PC-9 (cell line): ENCODE data around the gene TMPRSS7. TPM values are rescaled to one million over a fixed set of nuclear protein-coding genes. Genes with fewer than 3 reads are reported as not detected.

ENCODE experiments used
- microRNA-seq: library from miRNA; unstranded; fragments of <30 nt; microRNA quantifications from one replicate; pipeline ENCODE4 v1.2.0, GENCODE V29; 2021; ENCODE audit warnings: borderline number of aligned reads, borderline replicate concordance
- total RNA-seq: library from RNA; stranded (reverse); gene quantifications from 2 replicates; pipeline ENCODE4 v1.2.3, GENCODE V29; 2021

Gene TMPRSS7
- total RNA-seq, 1 experiment from 2014 or later: not detected

Small RNA genes within 50 kb of the gene (microRNA-seq; reads per million reads assigned to microRNA genes)
- not detected for gene MIR567

Other genes with a start within 250 kb of the TMPRSS7 start
- gene PHLDB2, start 175.5 kb upstream of the TMPRSS7 start, total RNA-seq: 42.7 and 55.0 TPM in 2 replicates
- 57.4 and 57.6 TPM in 2 replicates for gene ABHD10, start 55.7 kb upstream of the TMPRSS7 start, total RNA-seq
- not detected in 2 replicates for gene TAGLN3, start 35.8 kb upstream of the TMPRSS7 start, total RNA-seq
- 7.5 and 9.9 TPM in 2 replicates for gene C3orf52, start 51.7 kb downstream of the TMPRSS7 start, total RNA-seq
- not detected in 2 replicates for gene GCSAM, start 98.5 kb downstream of the TMPRSS7 start, total RNA-seq